HEK293 (cell line): ENCODE data around the gene TNFRSF6B.

Experiments used
- KLF16 ChIP-seq: fragments of 450-650 bp; formaldehyde crosslinking; IDR thresholded peaks from 2 replicates; pipeline ENCODE4 v1.5.1; 2017; ENCODE audit warnings: missing biosample characterization, missing genetic modification characterization
- TF ChIP-seq, protein P1 (sequence below): fragments of 450-650 bp; formaldehyde crosslinking; IDR thresholded peaks from 2 replicates; pipeline ENCODE4 v1.5.1; 2016; ENCODE audit warnings: missing biosample characterization, missing genetic modification characterization

DNA sequence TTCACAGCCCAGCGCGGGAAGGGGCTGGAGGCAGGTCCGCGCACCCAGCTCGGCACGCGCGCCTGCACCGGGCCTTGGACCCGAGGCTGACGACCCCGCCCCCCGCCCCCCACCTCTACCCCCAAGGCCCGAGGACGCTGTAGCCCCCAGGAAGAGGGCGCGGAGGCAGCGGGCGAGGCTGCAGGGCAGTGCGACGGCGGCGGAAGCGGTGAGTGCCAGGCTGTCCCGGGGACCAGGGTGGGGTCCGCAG is 41.2 kb downstream of the TNFRSF6B start:
- TF ChIP-seq, protein P1, sequence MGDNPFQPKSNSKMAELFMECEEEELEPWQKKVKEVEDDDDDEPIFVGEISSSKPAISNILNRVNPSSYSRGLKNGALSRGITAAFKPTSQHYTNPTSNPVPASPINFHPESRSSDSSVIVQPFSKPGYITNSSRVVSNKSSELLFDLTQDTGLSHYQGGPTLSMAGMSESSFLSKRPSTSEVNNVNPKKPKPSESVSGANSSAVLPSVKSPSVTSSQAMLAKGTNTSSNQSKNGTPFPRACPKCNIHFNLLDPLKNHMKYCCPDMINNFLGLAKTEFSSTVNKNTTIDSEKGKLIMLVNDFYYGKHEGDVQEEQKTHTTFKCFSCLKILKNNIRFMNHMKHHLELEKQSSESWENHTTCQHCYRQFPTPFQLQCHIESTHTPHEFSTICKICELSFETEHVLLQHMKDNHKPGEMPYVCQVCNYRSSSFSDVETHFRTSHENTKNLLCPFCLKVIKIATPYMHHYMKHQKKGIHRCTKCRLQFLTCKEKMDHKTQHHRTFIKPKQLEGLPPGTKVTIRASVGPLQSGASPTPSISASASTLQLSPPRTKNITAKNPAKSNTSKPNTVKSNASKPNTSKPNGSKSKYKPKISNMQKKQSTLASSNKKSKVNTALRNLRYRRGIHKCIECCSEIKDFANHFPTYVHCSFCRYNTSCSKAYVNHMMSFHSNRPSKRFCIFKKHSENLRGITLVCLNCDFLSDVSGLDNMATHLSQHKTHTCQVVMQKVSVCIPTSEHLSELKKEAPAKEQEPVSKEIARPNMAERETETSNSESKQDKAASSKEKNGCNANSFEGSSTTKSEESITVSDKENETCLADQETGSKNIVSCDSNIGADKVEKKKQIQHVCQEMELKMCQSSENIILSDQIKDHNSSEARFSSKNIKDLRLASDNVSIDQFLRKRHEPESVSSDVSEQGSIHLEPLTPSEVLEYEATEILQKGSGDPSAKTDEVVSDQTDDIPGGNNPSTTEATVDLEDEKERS (tag by site-specific recombination): no peak
- no peak for TF ChIP-seq KLF16 (tag by site-specific recombination)
